SKM-1 (cell line): ENCODE measurements around the gene RAB3A.

Experiments
- DNase-seq: peaks from one replicate; lab custom pipeline; 2025; ENCODE audit not compliant: unreplicated experiment; lab: John Stamatoyannopoulos, UW

Gene RAB3A

GRCh38 chr19:18203863-18204393 lies at the start of gene RAB3A:
Gene RAB3A, minus strand, starts transcription at chr19:18204042. Its CDS starts 1,302 bp downstream, at chr19:18202740.
- peak; percentile 99 for DNase-seq

GRCh38 chr19:18253130-18253529 lies 49.3 kb upstream of the RAB3A start:
- no peak for DNase-seq

GRCh38 chr19:18252370-18252717 lies 48.5 kb upstream of the RAB3A start:
- DNase-seq: no peak

GRCh38 chr19:18251587-18252369 lies 47.9 kb upstream of the RAB3A start:
- DNase-seq: peak; percentile 31

GRCh38 chr19:18249834-18250233 lies 46.0 kb upstream of the RAB3A start:
- DNase-seq: no peak

- DNase-seq: no peak
Measured at GRCh38 chr19:18245297-18245696, 41.5 kb upstream of the RAB3A start.

GRCh38 chr19:18239303-18239702 lies 35.5 kb upstream of the RAB3A start:
- DNase-seq: no peak

- no peak for DNase-seq
Measured at GRCh38 chr19:18234194-18234593, 30.4 kb upstream of the RAB3A start.

- no peak for DNase-seq
Measured at GRCh38 chr19:18233224-18233825, 29.5 kb upstream of the RAB3A start.

- no peak for DNase-seq
Measured at GRCh38 chr19:18232540-18233223, 28.8 kb upstream of the RAB3A start.

GRCh38 chr19:18231775-18232174 lies 27.9 kb upstream of the RAB3A start:
- no peak for DNase-seq

- no peak for DNase-seq
Measured at GRCh38 chr19:18230941-18231734, 27.3 kb upstream of the RAB3A start.

- no peak for DNase-seq
Measured at GRCh38 chr19:18229915-18230314, 26.1 kb upstream of the RAB3A start.

GRCh38 chr19:18229474-18229873 lies 25.6 kb upstream of the RAB3A start:
- no peak for DNase-seq

GRCh38 chr19:18227781-18228271 lies 24.0 kb upstream of the RAB3A start:
- DNase-seq: no peak

GRCh38 chr19:18226956-18227780 lies 23.3 kb upstream of the RAB3A start:
- no peak for DNase-seq

GRCh38 chr19:18225702-18226468 lies 22.0 kb upstream of the RAB3A start, which contains the start of gene PDE4C:
Gene PDE4C, minus strand, starts transcription at chr19:18226438. Its CDS starts 23 bp downstream, at chr19:18226415.
- no peak for DNase-seq

- DNase-seq: no peak
Measured at GRCh38 chr19:18225355-18225701, 21.5 kb upstream of the RAB3A start.
